Measurements from ENCODE around the gene TRIM66. TPM values are rescaled to one million over a fixed set of nuclear protein-coding genes. Genes with fewer than 3 reads are reported as not detected.

Gene TRIM66
- total RNA-seq, 1 experiment from 2014 or later, result 2.1 TPM

DNA sequence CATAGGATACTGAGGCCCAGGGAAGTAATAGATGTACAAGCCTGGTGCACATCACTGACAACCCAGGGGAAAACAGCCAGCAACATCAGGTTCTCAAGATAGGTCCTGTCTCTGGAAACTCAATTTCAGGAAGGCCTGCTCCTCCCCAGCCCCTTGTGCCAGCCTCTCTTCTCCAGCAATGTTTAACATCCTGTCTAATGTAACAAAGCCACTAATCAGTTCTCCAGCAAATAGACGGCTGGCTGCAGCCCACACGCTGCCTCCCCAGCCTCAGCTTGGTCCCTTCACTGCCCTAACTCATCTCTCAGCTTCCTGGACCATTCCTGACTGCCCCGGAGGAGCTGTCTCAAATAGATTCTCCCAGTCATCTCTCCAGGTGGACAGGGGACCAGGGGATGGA, 37.9 kb upstream of the TRIM66 start:
- Histone ChIP-seq H3K4me1 (ENCODE audit: insufficient read depth, low read length) (no peaks in the 10 kb centered on the region; the same call in 1 of the 2 replicates), H3K23ac (ENCODE audit: insufficient read length, low read depth, low read length) (no peak overlapping the region), H3K79me1 (ENCODE audit: insufficient read depth, low read depth, low read length, poor library complexity, severe bottlenecking) (no peaks in the 10 kb centered on the region), H3T11ph (ENCODE audit: low read length) (no peak overlapping the region), H3K9ac (ENCODE audit: extremely low read depth, insufficient read length, low read length) (no peak overlapping the region), H3K9me3 (ENCODE audit: control insufficient read depth, low read depth, low read length) (no peaks in the 10 kb centered on the region), H2BK5ac (ENCODE audit: insufficient read length, low read length) (no peak overlapping the region), H4K8ac (replicated peaks; ENCODE audit: insufficient read length, low read depth, low read length) (no peak overlapping the region), H2BK120ac (ENCODE audit: low read depth, low read length, poor library complexity, severe bottlenecking) (no peak overlapping the region), H2BK20ac (ENCODE audit: low read depth, low read length, poor library complexity, severe bottlenecking) (no peak overlapping the region), H3K23me2 (ENCODE audit: insufficient read length, low read depth, low read length, poor library complexity, severe bottlenecking) (no peaks in the 10 kb centered on the region), H3K27ac (ENCODE audit: insufficient read length, low read depth, low read length) (no peak overlapping the region), H4K91ac (ENCODE audit: insufficient read length, low read depth, low read length) (no peak overlapping the region), H3K4ac (ENCODE audit: low read depth, low read length) (no peak overlapping the region), H3K18ac (ENCODE audit: insufficient read length, low read depth, low read length) (no peak overlapping the region), H2AK5ac (ENCODE audit: insufficient read length, low read length) (no peak overlapping the region), H3K79me2 (ENCODE audit: insufficient read depth, low read length) (no peaks in the 10 kb centered on the region), H4K20me1 (ENCODE audit: control insufficient read depth, insufficient read depth, insufficient read length) (no peaks in the 10 kb centered on the region), H2BK15ac (ENCODE audit: low read depth, low read length) (no peak overlapping the region), H3K56ac (ENCODE audit: insufficient read length, low read depth, low read length) (no peak overlapping the region), H3K27me3 (ENCODE audit: insufficient read depth, low read length) (no peaks in the 10 kb centered on the region), H4K5ac (ENCODE audit: insufficient read length, low read depth, low read length) (no peak overlapping the region), H3K4me2 (ENCODE audit: insufficient read depth, insufficient read length, low read length) (no peak overlapping the region), H2AFZ (ENCODE audit: low read length) (no peak overlapping the region), H3K14ac (ENCODE audit: insufficient read depth, low read length) (no peak overlapping the region), H2BK12ac (ENCODE audit: insufficient read length, low read depth, low read length) (no peak overlapping the region)
- DNase-seq, result no peak
- Mint-ChIP-seq H3K4me3 (no peak overlapping the region), H3K4me1 (peaks cover 61 to 65% of the 10 kb centered on the region in 2 experiments), H3K36me3 (ENCODE audit: insufficient read depth in 1 of 3, low read depth in 3 of 3) (peaks cover 3 to 6% (median 6%) of the 10 kb centered on the region in 3 experiments; a peak in 5 of 7 replicates), H3K9me3 (no peaks in the 10 kb centered on the region), H3K27ac (no peak overlapping the region), H3K27me3 (ENCODE audit: low read depth) (no peaks in the 10 kb centered on the region; the same call in 1 of the 2 replicates)
- TF ChIP-seq, protein P1, sequence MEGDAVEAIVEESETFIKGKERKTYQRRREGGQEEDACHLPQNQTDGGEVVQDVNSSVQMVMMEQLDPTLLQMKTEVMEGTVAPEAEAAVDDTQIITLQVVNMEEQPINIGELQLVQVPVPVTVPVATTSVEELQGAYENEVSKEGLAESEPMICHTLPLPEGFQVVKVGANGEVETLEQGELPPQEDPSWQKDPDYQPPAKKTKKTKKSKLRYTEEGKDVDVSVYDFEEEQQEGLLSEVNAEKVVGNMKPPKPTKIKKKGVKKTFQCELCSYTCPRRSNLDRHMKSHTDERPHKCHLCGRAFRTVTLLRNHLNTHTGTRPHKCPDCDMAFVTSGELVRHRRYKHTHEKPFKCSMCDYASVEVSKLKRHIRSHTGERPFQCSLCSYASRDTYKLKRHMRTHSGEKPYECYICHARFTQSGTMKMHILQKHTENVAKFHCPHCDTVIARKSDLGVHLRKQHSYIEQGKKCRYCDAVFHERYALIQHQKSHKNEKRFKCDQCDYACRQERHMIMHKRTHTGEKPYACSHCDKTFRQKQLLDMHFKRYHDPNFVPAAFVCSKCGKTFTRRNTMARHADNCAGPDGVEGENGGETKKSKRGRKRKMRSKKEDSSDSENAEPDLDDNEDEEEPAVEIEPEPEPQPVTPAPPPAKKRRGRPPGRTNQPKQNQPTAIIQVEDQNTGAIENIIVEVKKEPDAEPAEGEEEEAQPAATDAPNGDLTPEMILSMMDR (conservative IDR thresholded peaks at IDR 0.05), result no peak
- WGBS (ENCODE audit: extremely low coverage, insufficient read length, low lambda C conversion rate), result no CpG with 5 or more reads among the region's 3 CpGs
